CD4-positive, alpha-beta T cell (primary cell): ENCODE results near the gene ZNF345. TPM values are rescaled to one million over a fixed set of nuclear protein-coding genes. Genes with fewer than 3 reads are reported as not detected.

ENCODE experiments used
- ATAC-seq: fragments of 200-7000 bp; cut with Tn5 transposase; one replicate; pipeline ENCODE4 v1.10.0; 2022; ENCODE audit warnings: mild to moderate bottlenecking; ENCODE audit not compliant: poor library complexity
- CTCF ChIA-PET: fragments of 350-600 bp; sonication (Branson Sonifier 250); formaldehyde crosslinking; loops from one replicate; lab custom pipeline; 2021; ENCODE audit warnings: antibody characterized with exemption, inconsistent platforms; lab: Charles Lee
- POLR2A ChIA-PET: fragments of 350-600 bp; sonication (Branson Sonifier 250); formaldehyde crosslinking; loops from one replicate; lab custom pipeline; 2021; ENCODE audit warnings: antibody characterized with exemption, inconsistent platforms; lab: Charles Lee
- DNase-seq, 14 experiments: peaks; one replicate each; pipeline ENCODE4 v3.0.0-alpha.2; 2013 to 2020; ENCODE audit warnings: mixed read lengths in 2 of 14
- H3K27ac ChIP-seq, 2 donors: one replicate each; pipeline versions ENCODE4 v1.5.1 to v1.7.0; 2013; ENCODE audit warnings: low read length in 2 of 2, low read depth in 1 of 2, mild to moderate bottlenecking in 1 of 2
- H3K27me3 ChIP-seq, 2 experiments: 1 replicate in 1 of 2; 2 replicates in 1 of 2; pipeline versions ENCODE4 v1.6.1 to v1.7.0; 2013; ENCODE audit warnings: low read length in 2 of 2, control low read depth in 1 of 2, mild to moderate bottlenecking in 1 of 2, moderate library complexity in 1 of 2; ENCODE audit not compliant: insufficient read depth in 2 of 2, control insufficient read depth in 1 of 2
- H3K36me3 ChIP-seq: one replicate; pipeline ENCODE4 v1.6.1; 2013; ENCODE audit warnings: low read length, control low read depth; ENCODE audit not compliant: insufficient read depth
- H3K4me1 ChIP-seq: one replicate; pipeline ENCODE4 v1.6.1; 2013; ENCODE audit warnings: low read length, control low read depth; ENCODE audit not compliant: insufficient read depth
- H3K4me3 ChIP-seq: one replicate; pipeline ENCODE4 v1.5.1; 2013; ENCODE audit warnings: mild to moderate bottlenecking, low read length, moderate library complexity
- H3K9me3 ChIP-seq, 2 experiments: 1 replicate in 1 of 2; 2 replicates in 1 of 2; pipeline versions ENCODE4 v1.6.1 to v1.7.0; 2013; ENCODE audit warnings: low read length in 2 of 2, mild to moderate bottlenecking in 2 of 2, control low read depth in 1 of 2, moderate library complexity in 1 of 2; ENCODE audit not compliant: control insufficient read depth in 1 of 2, insufficient read depth in 1 of 2
- H3K27ac Mint-ChIP-seq: one replicate; pipeline ENCODE4 v1.8.0; 2020; ENCODE audit warnings: mixed read lengths
- H3K27me3 Mint-ChIP-seq: one replicate; pipeline ENCODE4 v1.8.0; 2021; ENCODE audit warnings: mixed read lengths
- H3K36me3 Mint-ChIP-seq: one replicate; pipeline ENCODE4 v1.8.0; 2021; ENCODE audit warnings: low read depth, mixed read lengths
- H3K4me1 Mint-ChIP-seq: one replicate; pipeline ENCODE4 v1.8.0; 2021; ENCODE audit warnings: low read depth, mixed read lengths
- H3K4me3 Mint-ChIP-seq: one replicate; pipeline ENCODE4 v1.8.0; 2020; ENCODE audit warnings: mild to moderate bottlenecking, mixed read lengths
- H3K9me3 Mint-ChIP-seq: one replicate; pipeline ENCODE4 v1.8.0; 2020; ENCODE audit warnings: mixed read lengths
- CTCF ChIP-seq: fragments of 200-600 bp; IDR thresholded peaks from one replicate; pipeline ENCODE4 v1.8.0; 2022; ENCODE audit warnings: antibody characterized with exemption, mild to moderate bottlenecking
- intact Hi-C, 2 experiments: fragments of 100-400 bp; cut with DNase I in 1 of 2; cut with micrococcal nuclease in 1 of 2; formaldehyde crosslinking; loops; one replicate each; pipeline versions ENCODE4 v1.15.1 to v1.9.0; 2023 to 2025; cut with DNase I, micrococcal nuclease
- total RNA-seq, 174 experiments: library from RNA in 2 of 174; stranded (reverse) in 2 of 174; gene quantifications; one replicate each; pipeline ENCODE4 v1.2.3 and lab custom pipeline; 2021 to 2026

The ZNF345 gene
- total RNA-seq, 2 experiments from 2014 or later: 5.9 to 7.1 TPM

- Histone ChIP-seq H3K9me3 (peaks cover 45 to 47% of the 10 kb centered on the region in 2 experiments), H3K36me3 (peaks cover 14% of the 10 kb centered on the region), H3K27ac (peak overlapping the region; percentile 81 to 90), H3K4me3 (peak overlapping the region; percentile 66), H3K27me3 (no peaks in the 10 kb centered on the region), H3K4me1 (peaks cover 18% of the 10 kb centered on the region)
- POLR2A ChIA-PET: interaction anchor here (0.6 to 3.5 kb wide), 18 partner anchors 12 to 757 kb away, joined by 3 to 167 read pairs (median 6); partner anchors contain the start of genes ZFP14, ZNF345, ZNF382 and ZNF383
- Mint-ChIP-seq H3K4me3 (no peak overlapping the region), H3K4me1 (peaks cover 9% of the 10 kb centered on the region), H3K27me3 (no peaks in the 10 kb centered on the region), H3K27ac (no peak overlapping the region), H3K9me3 (peaks cover 11% of the 10 kb centered on the region), H3K36me3 (peaks cover 61% of the 10 kb centered on the region)
- ATAC-seq (peak; percentile 17), DNase-seq (peak in 3 of 14 experiments; percentile 8 to 22 (median 14))
- TF ChIP-seq CTCF: no peak
- intact Hi-C loops: loop anchor here (5.0 to 10.0 kb wide), 8 partner anchors 63 to 353 kb away; partner anchors contain the start of genes ZNF850 (in 2 of the 2), ZNF382 (in 1 of the 2), ZNF529 (in 1 of the 2) and ZNF566 (in 1 of the 2)
- CTCF ChIA-PET: interaction anchor here (1.2 to 2.0 kb wide), 3 partner anchors 13 to 459 kb away, joined by 4 to 13 read pairs (median 5); partner anchors contain the start of gene ZNF345
These were observed 13.3 kb upstream of the ZNF345 start for GRCh38 chr19:36837176-36837905.

- ChIA-PET POLR2A (interaction anchor here (0.6 to 3.5 kb wide), 18 partner anchors 11 to 756 kb away, joined by 3 to 167 read pairs (median 6); partner anchors contain the start of genes ZFP14, ZNF345, ZNF382 and ZNF383), CTCF (interaction anchor here (1.2 to 2.0 kb wide), 3 partner anchors 13 to 460 kb away, joined by 4 to 13 read pairs (median 5); partner anchors contain the start of gene ZNF345)
- Histone ChIP-seq H3K9me3 (peaks cover 40 to 42% of the 10 kb centered on the region in 2 experiments), H3K4me3 (peak within 1 kb of the TSS; percentile 66), H3K4me1 (peaks cover 18% of the 10 kb centered on the region), H3K27me3 (no peaks in the 10 kb centered on the region), H3K36me3 (peaks cover 7% of the 10 kb centered on the region), H3K27ac (peak within 1 kb of the TSS; percentile 81 to 90)
- ATAC-seq (peak; percentile 88), DNase-seq (peak; percentile 69 to 91 (median 78))
- Mint-ChIP-seq H3K36me3 (peaks cover 57% of the 10 kb centered on the region), H3K9me3 (peaks cover 8% of the 10 kb centered on the region), H3K4me1 (peaks cover 9% of the 10 kb centered on the region), H3K27me3 (no peaks in the 10 kb centered on the region), H3K27ac (no peak within 1 kb of the TSS), H3K4me3 (no peak within 1 kb of the TSS)
- intact Hi-C loops: loop anchor here (1.0 to 10.0 kb wide), 11 partner anchors 12 to 353 kb away; partner anchors contain the start of genes ZNF345 (in 2 of the 2), ZNF568 (in 2 of the 2), ZNF829 (in 2 of the 2) and ZNF850 (in 2 of the 2)
- no peak for TF ChIP-seq CTCF
These were observed 12.5 kb upstream of the ZNF345 start, which contains the start of gene ZNF790 for GRCh38 chr19:36837906-36838783. Gene ZNF790, minus strand, starts transcription at chr19:36838387. Its CDS starts 12,768 bp downstream, at chr19:36825619.
